OCI-LY7 (cell line): ENCODE measurements around the gene CR1L. TPM values are rescaled to one million over a fixed set of nuclear protein-coding genes. Genes with fewer than 3 reads are reported as not detected.
"Not testable (repeated sequence)": the region's sequence is repeated elsewhere in the genome, so short reads cannot be mapped to it uniquely, and the experiment has no call there.

Source experiments
- BruUV-seq: library from RNA; stranded (reverse); fragments of 400-500 nt; replicated peaks from 2 replicates; lab custom pipeline; 2021; lab: Mats Ljungman, UMichigan
- CTCF ChIA-PET: fragments of 300-600 bp; sonication (Branson Sonifier 250); formaldehyde crosslinking; loops from one replicate; lab custom pipeline; 2022; ENCODE audit warnings: antibody characterized with exemption; ENCODE audit not compliant: unreplicated experiment; lab: Charles Lee
- POLR2A ChIA-PET: fragments of 300-600 bp; sonication (Branson Sonifier 250); formaldehyde crosslinking; loops from one replicate; lab custom pipeline; 2022; ENCODE audit warnings: antibody characterized with exemption; lab: Charles Lee
- DNase-seq: peaks from one replicate; pipeline ENCODE4 v3.0.0-alpha.2; 2015; ENCODE audit warnings: low spot score
- H2AFZ ChIP-seq: fragments of 200-600 bp; sonication (generic), shearing (Covaris generic); 2 replicates; pipeline ENCODE4 v1.6.1; 2014; ENCODE audit warnings: mild to moderate bottlenecking, antibody characterized with exemption, low read length, moderate library complexity
- H3K27ac ChIP-seq: fragments of 200-600 bp; sonication (generic); 2 replicates; pipeline ENCODE4 v1.5.1; 2014; ENCODE audit warnings: mixed run types, low read depth, mild to moderate bottlenecking, moderate library complexity, low read length, inconsistent platforms; ENCODE audit not compliant: poor library complexity, severe bottlenecking
- H3K36me3 ChIP-seq: fragments of 200-600 bp; sonication (generic); 2 replicates; pipeline ENCODE4 v1.6.1; 2014; ENCODE audit warnings: mild to moderate bottlenecking, antibody characterized with exemption, low read length, moderate library complexity, mixed read lengths; ENCODE audit not compliant: insufficient read depth
- H3K4me1 ChIP-seq: fragments of 200-600 bp; sonication (generic); 2 replicates; pipeline ENCODE4 v1.5.1; 2014; ENCODE audit warnings: mild to moderate bottlenecking, low read length; ENCODE audit not compliant: insufficient read depth, poor library complexity, severe bottlenecking
- H3K4me2 ChIP-seq: fragments of 200-600 bp; sonication (generic); 2 replicates; pipeline ENCODE4 v1.6.1; 2014; ENCODE audit warnings: mild to moderate bottlenecking, low read length
- H3K4me3 ChIP-seq: fragments of 200-600 bp; sonication (generic); 2 replicates; pipeline ENCODE4 v1.5.1; 2014; ENCODE audit warnings: mild to moderate bottlenecking, low read depth, low read length; ENCODE audit not compliant: poor library complexity, severe bottlenecking
- H3K79me2 ChIP-seq: fragments of 200-600 bp; sonication (generic); 2 replicates; pipeline ENCODE4 v1.6.1; 2016; ENCODE audit warnings: low read depth, mild to moderate bottlenecking, low read length, moderate library complexity, mixed read lengths; ENCODE audit not compliant: insufficient read depth
- H3K9me2 ChIP-seq: fragments of 200-600 bp; sonication (generic); 2 replicates; pipeline ENCODE4 v1.6.1; 2016; ENCODE audit warnings: mild to moderate bottlenecking, low read length, mixed read lengths; ENCODE audit not compliant: insufficient read depth
- H3K9me3 ChIP-seq: fragments of 200-600 bp; sonication (generic); 2 replicates; pipeline ENCODE4 v1.6.1; 2014; ENCODE audit warnings: mild to moderate bottlenecking, mixed run types, low read length, mixed read lengths
- H4K20me1 ChIP-seq: fragments of 200-600 bp; sonication (generic); 2 replicates; pipeline ENCODE4 v1.6.1; 2014; ENCODE audit warnings: mild to moderate bottlenecking, antibody characterized with exemption, low read length, moderate library complexity, mixed read lengths; ENCODE audit not compliant: insufficient read depth
- CTCF ChIP-seq: fragments of 200-600 bp; sonication (generic); conservative IDR thresholded peaks from 2 replicates; pipeline ENCODE4 v1.5.1; 2014; ENCODE audit warnings: mild to moderate bottlenecking, antibody characterized with exemption, low read length, moderate library complexity, mixed read lengths
- EZH2phosphoT487 ChIP-seq: fragments of 200-600 bp; sonication (generic); IDR thresholded peaks from 2 replicates; pipeline ENCODE4 v1.6.1; 2018; ENCODE audit warnings: low read depth, borderline replicate concordance, mild to moderate bottlenecking, mixed run types, antibody characterized with exemption, low read length, moderate library complexity, mixed read lengths
- intact Hi-C: fragments of 100-400 bp; cut with micrococcal nuclease; formaldehyde crosslinking; loops from one replicate; pipeline ENCODE4 v1.10.0; 2022; ENCODE audit not compliant: unreplicated experiment
- total RNA-seq, 2 experiments: library from RNA; depleted of rRNA in 1 of 2; stranded (reverse); fragments of >200 nt in 1 of 2; shearing (Covaris generic) in 1 of 2; gene quantifications; 2 replicates each; pipeline ENCODE4 v1.2.3, GENCODE V29; 2014 to 2022

CR1L gene
- total RNA-seq, 2 experiments from 2014 or later = not detected

- no TSS peak for BruUV-seq
- DNase-seq = no peak
- Histone ChIP-seq H3K27ac (no peak overlapping the region), H3K4me1 (no peaks in the 10 kb centered on the region), H3K9me2 (no peaks in the 10 kb centered on the region), H2AFZ (no peak overlapping the region), H3K4me2 (no peak overlapping the region), H3K9me3 (peaks cover 5% of the 10 kb centered on the region; the same call in 1 of the 2 replicates), H4K20me1 (no peaks in the 10 kb centered on the region), H3K4me3 (no peak overlapping the region), H3K36me3 (no peaks in the 10 kb centered on the region), H3K79me2 (no peaks in the 10 kb centered on the region)
- POLR2A ChIA-PET = interaction anchor here (0.6 kb wide), 1 partner anchor 8 kb away, joined by 4 read pairs; no protein-coding TSS in a partner anchor
- TF ChIP-seq CTCF = no peak
- TF ChIP-seq EZH2phosphoT487 = no peak
- CTCF ChIA-PET = interaction anchor here (0.6 kb wide), 1 partner anchor 14 kb away, joined by 3 read pairs; no protein-coding TSS in a partner anchor
- intact Hi-C loops = no loop called here
Observed at GRCh38 chr1:207719234-207719633, 74.3 kb downstream of the CR1L start.

DNA sequence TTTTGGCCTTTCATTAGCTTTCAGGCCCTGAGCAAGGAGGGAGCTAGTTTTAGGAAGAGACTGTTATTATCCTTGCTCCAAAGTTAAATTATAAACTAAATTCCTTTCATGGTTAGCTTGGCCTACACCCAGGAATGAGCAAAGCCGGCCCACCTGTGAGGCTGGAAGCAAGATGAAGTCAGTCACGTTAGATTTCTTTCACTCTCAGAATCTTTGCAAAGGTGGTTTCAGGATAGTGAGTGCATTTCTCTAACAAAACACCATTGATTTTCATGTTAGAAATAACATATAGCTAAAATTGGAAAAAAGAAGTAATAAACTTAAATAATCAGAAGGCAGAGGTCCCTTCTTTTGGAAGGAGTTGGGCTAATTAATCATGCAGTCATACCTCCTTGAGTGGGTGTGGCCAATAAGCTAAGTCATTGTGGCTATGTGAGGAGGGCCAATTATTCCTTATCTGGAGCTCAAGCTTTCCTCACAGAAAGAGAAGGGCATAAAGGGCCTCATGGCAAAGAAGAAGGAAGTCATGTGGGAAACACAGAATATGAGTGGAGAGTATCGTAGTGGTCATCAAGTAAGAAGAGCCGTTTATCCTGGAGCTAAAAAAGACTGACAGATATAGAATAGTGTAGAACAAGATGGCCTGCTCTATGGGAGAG lies 83.4 kb downstream of the CR1L start:
- H3K4me3 ChIP-seq, H3K36me3 ChIP-seq, H2AFZ ChIP-seq, H3K4me2 ChIP-seq, H3K27ac ChIP-seq, H3K4me1 ChIP-seq, BruUV-seq, H3K79me2 ChIP-seq, H3K9me2 ChIP-seq, DNase-seq, H4K20me1 ChIP-seq, intact Hi-C loops, CTCF ChIA-PET: not testable (repeated sequence)
- peaks cover 13% of the 10 kb centered on the region for H3K9me3 ChIP-seq
- POLR2A ChIA-PET = interaction anchor here (1.6 kb wide), 1 partner anchor 10 kb away, joined by 4 read pairs; no protein-coding TSS in a partner anchor

- POLR2A ChIA-PET = interaction anchor here (0.7 to 0.8 kb wide), 3 partner anchors 9 to 85 kb away, joined by 3 to 4 read pairs (median 3); no protein-coding TSS in a partner anchor
- H3K27ac ChIP-seq, H3K4me2 ChIP-seq, DNase-seq, H4K20me1 ChIP-seq, H3K79me2 ChIP-seq, CTCF ChIA-PET, BruUV-seq, H3K4me3 ChIP-seq, H3K4me1 ChIP-seq, intact Hi-C loops, H3K36me3 ChIP-seq, H3K9me2 ChIP-seq, H3K9me3 ChIP-seq: not testable (repeated sequence)
- H2AFZ ChIP-seq = peak overlapping the region; percentile 63; the same call in 1 of the 2 replicates
Observed at GRCh38 chr1:207737503-207738157, 92.7 kb downstream of the CR1L start.

GRCh38 chr1:207738158-207738659 lies 93.3 kb downstream of the CR1L start:
- H3K79me2 ChIP-seq, H3K4me2 ChIP-seq, BruUV-seq, H3K9me2 ChIP-seq, DNase-seq, H3K27ac ChIP-seq, H4K20me1 ChIP-seq, H3K4me3 ChIP-seq, H3K4me1 ChIP-seq, H3K9me3 ChIP-seq, intact Hi-C loops, H3K36me3 ChIP-seq: not testable (repeated sequence)
- ChIA-PET POLR2A (interaction anchor here (0.8 to 1.1 kb wide), 3 partner anchors 9 to 17 kb away, joined by 3 to 4 read pairs (median 4); no protein-coding TSS in a partner anchor), CTCF (interaction anchor here (0.8 kb wide), 1 partner anchor 85 kb away, joined by 3 read pairs; no protein-coding TSS in a partner anchor)
- peak overlapping the region; percentile 63 for H2AFZ ChIP-seq
